ENCODE measurements around the gene CCL7.

Gene CCL7

GRCh38 chr17:34237458-34237857 lies 32.6 kb upstream of the CCL7 start:
- no peak for TF ChIP-seq POLR2A (IDR thresholded peaks at IDR 0.05; ENCODE audit: low read depth, low read length)
- no peak for DNase-seq (ENCODE audit: insufficient read length, low spot score)
- no peak for FAIRE-seq

GRCh38 chr17:34241062-34241461 lies 29.0 kb upstream of the CCL7 start:
- DNase-seq (ENCODE audit: insufficient read length, low spot score) (no peak), FAIRE-seq (no peak)
- no peak for TF ChIP-seq POLR2A (IDR thresholded peaks at IDR 0.05; ENCODE audit: low read depth, low read length)

GRCh38 chr17:34242587-34243363 lies 27.2 kb upstream of the CCL7 start:
- no peak for FAIRE-seq
- no peak for TF ChIP-seq POLR2A (IDR thresholded peaks at IDR 0.05; ENCODE audit: low read depth, low read length)
- DNase-seq (ENCODE audit: insufficient read length, low spot score) = no peak

DNA sequence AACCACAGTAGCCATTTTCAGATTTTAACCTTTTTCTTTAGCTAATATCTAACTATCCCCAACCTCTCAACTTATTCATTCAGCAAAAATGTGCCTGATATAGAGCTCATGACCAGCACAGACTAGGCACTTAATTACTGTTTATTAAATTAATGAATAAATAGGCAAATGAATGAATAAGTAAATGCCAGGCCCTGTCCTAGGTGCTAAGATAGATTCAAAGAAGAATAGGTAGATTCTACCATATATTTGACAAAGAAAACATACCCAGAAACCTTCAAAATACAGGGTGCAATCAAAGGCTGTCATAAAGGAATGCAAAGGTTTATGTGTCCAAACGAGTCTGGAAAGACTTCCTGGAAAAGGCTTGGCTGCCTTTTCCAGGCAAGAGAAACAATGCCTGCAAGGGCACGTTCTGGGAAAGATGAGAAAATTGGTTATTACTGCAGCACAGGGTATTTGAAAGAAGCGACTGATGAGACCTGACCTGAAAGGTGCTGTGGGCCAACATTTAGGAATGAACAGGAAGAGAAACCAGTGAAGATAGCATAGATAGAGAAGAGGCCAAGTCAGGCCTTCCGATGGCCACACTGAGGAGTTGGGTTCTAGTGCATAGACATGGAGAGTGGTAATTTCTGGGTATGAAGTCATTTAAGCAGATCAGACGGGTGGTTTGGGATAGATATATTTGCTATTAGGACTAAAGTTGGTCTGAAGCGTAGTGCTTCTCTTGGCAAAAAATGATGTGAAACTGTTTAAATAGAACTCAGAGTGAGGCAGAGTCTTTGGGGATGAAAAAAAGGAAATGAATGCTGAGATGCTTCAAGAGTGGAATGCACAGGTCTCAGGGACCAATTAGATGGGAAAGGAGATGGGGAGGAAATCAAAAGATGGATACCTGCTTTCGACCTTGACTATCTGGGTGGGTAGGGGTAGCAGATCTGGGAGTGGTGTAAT lies 26.4 kb upstream of the CCL7 start:
- FAIRE-seq (no peak), DNase-seq (ENCODE audit: insufficient read length, low spot score) (no peak)
- TF ChIP-seq POLR2A (IDR thresholded peaks at IDR 0.05; ENCODE audit: low read depth, low read length) = no peak

- TF ChIP-seq POLR2A (IDR thresholded peaks at IDR 0.05; ENCODE audit: low read depth, low read length) = no peak
- no peak for FAIRE-seq
- DNase-seq (ENCODE audit: insufficient read length, low spot score) = no peak
Observed at GRCh38 chr17:34245351-34245905, 24.6 kb upstream of the CCL7 start.

DNA sequence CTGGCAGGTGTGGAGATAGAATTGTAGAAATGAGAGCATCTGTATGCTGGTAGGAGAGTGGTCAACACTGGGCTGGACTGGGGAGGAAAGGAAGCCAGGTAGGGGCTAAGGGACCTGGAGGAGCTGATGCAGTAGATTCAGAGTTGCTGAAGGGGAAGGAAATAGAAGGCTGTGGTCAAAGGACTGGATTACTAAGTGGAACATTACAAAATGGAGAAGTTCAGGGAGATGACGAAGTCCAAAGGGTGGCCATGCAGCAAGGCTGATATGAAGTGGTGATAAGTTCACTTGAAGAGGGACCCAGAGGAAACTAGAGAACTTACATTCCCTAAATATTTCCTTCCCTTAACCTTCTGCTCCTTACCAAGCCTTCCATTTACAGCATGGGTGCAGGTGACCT lies 23.6 kb upstream of the CCL7 start:
- no peak for TF ChIP-seq POLR2A (IDR thresholded peaks at IDR 0.05; ENCODE audit: low read depth, low read length)
- no peak for FAIRE-seq
- no peak for DNase-seq (ENCODE audit: insufficient read length, low spot score)

- no peak for TF ChIP-seq POLR2A (IDR thresholded peaks at IDR 0.05; ENCODE audit: low read depth, low read length)
- DNase-seq (ENCODE audit: insufficient read length, low spot score) (no peak), FAIRE-seq (no peak)
Observed at GRCh38 chr17:34246881-34247280, 23.1 kb upstream of the CCL7 start.

GRCh38 chr17:34248511-34249024 lies 21.5 kb upstream of the CCL7 start:
- TF ChIP-seq POLR2A (IDR thresholded peaks at IDR 0.05; ENCODE audit: low read depth, low read length) = no peak
- DNase-seq (ENCODE audit: insufficient read length, low spot score) (no peak), FAIRE-seq (no peak)

DNA sequence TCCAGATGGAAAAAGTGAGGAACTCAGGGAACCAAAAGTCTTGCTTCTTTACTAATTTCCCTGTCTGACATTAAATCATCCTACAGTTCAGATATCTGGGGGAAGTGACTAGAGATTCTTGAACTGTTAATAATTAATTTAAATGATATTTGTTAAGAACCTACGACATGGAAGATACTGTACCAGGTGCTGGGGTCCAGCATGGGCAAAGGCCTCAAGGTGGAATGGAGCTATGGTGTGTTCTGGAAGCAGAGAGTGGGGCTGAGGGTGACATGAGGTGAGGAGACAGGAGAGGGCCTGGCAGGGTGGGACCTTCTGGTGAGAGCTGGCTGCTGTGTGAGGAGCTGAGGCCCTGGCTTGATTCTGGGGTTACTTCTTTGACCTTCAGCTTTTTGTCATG lies 21.0 kb upstream of the CCL7 start:
- TF ChIP-seq POLR2A (IDR thresholded peaks at IDR 0.05; ENCODE audit: low read depth, low read length) = no peak
- DNase-seq (ENCODE audit: insufficient read length, low spot score) = no peak
- FAIRE-seq = no peak

DNA sequence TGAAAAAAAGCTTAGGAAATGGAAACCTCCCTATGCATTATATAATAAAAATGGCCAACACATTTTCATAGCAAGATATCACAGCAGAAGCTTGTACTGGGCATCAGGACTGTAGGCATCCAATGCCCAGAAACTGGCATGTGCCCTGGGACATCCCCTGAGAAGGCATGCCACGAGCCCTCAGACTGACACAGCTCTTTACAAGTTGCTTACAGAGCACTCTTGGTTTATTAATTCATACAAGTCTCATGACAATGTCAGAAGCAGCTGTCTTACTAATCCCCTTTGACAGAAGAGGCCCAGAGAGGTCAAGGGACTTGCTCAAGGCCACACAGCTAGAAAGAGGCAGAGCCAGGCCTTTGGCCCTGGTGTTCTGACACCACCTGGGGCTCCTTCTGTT lies 20.5 kb upstream of the CCL7 start:
- no peak for DNase-seq (ENCODE audit: insufficient read length, low spot score)
- FAIRE-seq = no peak
- TF ChIP-seq POLR2A (IDR thresholded peaks at IDR 0.05; ENCODE audit: low read depth, low read length) = no peak

DNA sequence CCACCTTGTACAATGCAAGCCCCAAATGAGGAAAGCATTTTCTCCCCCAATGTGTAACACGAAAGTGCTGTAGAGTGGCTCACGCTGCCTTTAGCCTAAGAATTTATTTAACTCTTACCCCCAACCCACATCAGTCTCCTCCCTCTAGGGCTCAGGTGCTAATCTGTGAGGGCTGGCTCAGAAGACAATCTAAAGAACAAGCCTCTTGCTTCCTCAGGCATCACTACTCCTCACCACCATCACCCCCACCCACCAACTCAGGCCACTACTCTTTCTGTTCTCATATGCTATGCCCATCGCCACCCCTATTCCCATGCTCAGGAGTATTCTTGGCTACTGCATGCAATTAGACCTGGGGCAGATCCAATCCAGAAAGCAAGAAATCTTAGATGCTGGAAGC lies 18.8 kb upstream of the CCL7 start:
- FAIRE-seq = no peak
- no peak for DNase-seq (ENCODE audit: insufficient read length, low spot score)
- no peak for TF ChIP-seq POLR2A (IDR thresholded peaks at IDR 0.05; ENCODE audit: low read depth, low read length)

DNA sequence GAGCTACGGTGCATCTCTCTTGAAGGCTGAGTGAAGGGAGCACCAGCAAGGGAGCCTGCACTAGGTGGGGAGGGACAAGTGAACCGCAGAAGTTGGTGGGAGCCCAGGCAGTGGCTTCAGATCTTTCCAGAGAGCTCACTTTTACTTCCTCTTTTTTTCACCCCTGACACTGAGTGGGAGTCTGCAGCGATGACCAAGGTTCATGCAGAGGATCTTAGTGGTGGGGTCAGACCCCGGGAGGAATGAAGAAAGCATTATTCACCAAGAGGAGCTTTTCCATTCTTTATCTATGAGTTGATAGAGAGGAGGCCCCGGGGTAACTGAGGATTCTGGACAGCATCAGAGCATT lies 18.0 kb upstream of the CCL7 start:
- TF ChIP-seq POLR2A (IDR thresholded peaks at IDR 0.05; ENCODE audit: low read depth, low read length) = no peak
- no peak for DNase-seq (ENCODE audit: insufficient read length, low spot score)
- FAIRE-seq = no peak

DNA sequence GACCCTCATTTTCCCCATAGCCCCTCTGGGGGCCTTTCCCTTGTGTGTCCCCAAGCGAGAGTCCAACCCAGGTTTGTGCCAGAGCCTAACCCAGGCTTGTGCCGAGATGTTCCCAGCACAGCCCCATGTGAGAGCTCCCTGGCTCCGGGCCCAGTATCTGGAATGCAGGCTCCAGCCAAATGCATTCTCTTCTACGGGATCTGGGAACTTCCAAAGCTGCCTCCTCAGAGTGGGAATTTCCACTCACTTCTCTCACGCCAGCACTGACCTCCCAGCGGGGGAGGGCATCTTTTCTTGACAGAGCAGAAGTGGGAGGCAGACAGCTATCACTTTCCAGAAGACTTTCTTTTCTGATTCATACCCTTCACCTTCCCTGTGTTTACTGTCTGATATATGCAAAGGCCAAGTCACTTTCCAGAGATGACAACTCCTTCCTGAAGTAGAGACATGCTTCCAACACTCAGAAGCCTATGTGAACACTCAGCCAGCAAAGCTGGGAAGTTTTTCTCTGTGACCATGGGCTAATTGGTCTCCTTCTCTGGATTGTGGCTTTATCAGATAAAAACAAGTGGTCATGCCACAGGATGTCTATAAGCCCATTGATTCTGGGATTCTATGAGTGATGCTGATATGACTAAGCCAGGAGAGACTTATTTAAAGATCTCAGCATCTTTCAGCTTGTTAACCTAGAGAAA lies 17.4 kb upstream of the CCL7 start:
- FAIRE-seq (no peak), DNase-seq (ENCODE audit: insufficient read length, low spot score) (no peak)
- TF ChIP-seq POLR2A (IDR thresholded peaks at IDR 0.05; ENCODE audit: low read depth, low read length) = no peak

GRCh38 chr17:34253139-34253525 lies 16.9 kb upstream of the CCL7 start:
- no peak for DNase-seq (ENCODE audit: insufficient read length, low spot score)
- no peak for FAIRE-seq
- no peak for TF ChIP-seq POLR2A (IDR thresholded peaks at IDR 0.05; ENCODE audit: low read depth, low read length)

All from H54 (cell line).